Activated naive CD4-positive, alpha-beta T cell treated with anti-CD3 and anti-CD28 coated beads, Interleukin-2, amount 50 U/mL, for 24 hours (primary cell): ENCODE results near the gene SLC9A7.
"Not testable (repeated sequence)": the region's sequence is repeated elsewhere in the genome, so short reads cannot be mapped to it uniquely, and the experiment has no call there.

Experiments
- H3K27ac Mint-ChIP-seq: one replicate; pipeline ENCODE4 v1.8.0; 2021; ENCODE audit warnings: mild to moderate bottlenecking, mixed read lengths
- H3K27me3 Mint-ChIP-seq: one replicate; pipeline ENCODE4 v1.8.0; 2021; ENCODE audit warnings: mixed read lengths
- H3K36me3 Mint-ChIP-seq: one replicate; pipeline ENCODE4 v1.8.0; 2021; ENCODE audit warnings: mixed read lengths
- H3K4me1 Mint-ChIP-seq: one replicate; pipeline ENCODE4 v1.8.0; 2021; ENCODE audit warnings: mixed read lengths
- H3K4me3 Mint-ChIP-seq: one replicate; pipeline ENCODE4 v1.8.0; 2021; ENCODE audit warnings: mild to moderate bottlenecking, mixed read lengths
- H3K9me3 Mint-ChIP-seq: one replicate; pipeline ENCODE4 v1.8.0; 2021; ENCODE audit warnings: mixed read lengths

The SLC9A7 gene

GRCh38 chrX:46758956-46759644 is at the start of gene SLC9A7:
Gene SLC9A7 (minus strand): TSS chrX:46759118. CDS start chrX:46759029, 89 bp downstream.
- H3K27ac Mint-ChIP-seq = peak within 1 kb of the TSS; percentile 77
- no peaks in the 10 kb centered on the region for H3K36me3 Mint-ChIP-seq
- H3K9me3 Mint-ChIP-seq = no peaks in the 10 kb centered on the region
- peak within 1 kb of the TSS; percentile 92 for H3K4me3 Mint-ChIP-seq
- H3K27me3 Mint-ChIP-seq = peaks cover 2% of the 10 kb centered on the region
- H3K4me1 Mint-ChIP-seq = peaks cover 13% of the 10 kb centered on the region

DNA sequence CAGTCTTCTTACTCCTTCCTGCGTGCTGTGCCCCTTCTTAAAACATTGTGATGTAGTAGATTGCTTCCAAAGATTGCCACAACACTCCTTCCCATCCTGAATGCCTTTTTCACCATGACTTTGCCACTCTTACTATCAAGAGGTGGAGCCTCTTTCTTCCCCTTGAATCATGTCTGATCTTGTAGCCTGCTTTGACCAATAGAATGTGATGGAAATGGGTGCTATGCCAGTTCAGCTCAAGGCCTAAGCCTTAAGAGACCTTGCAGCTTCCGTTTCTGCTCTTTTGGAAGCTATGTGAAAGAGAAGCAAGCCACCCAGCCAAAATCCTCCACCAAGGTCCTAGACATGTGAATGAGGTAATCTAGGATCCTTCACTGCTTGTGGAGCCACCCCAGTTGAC is 46.4 kb upstream of the SLC9A7 start:
- Mint-ChIP-seq H3K4me3 (no peak overlapping the region), H3K27ac (no peak overlapping the region), H3K27me3 (peaks cover 5% of the 10 kb centered on the region), H3K4me1 (no peaks in the 10 kb centered on the region), H3K9me3 (no peaks in the 10 kb centered on the region), H3K36me3 (no peaks in the 10 kb centered on the region)

- H3K9me3 Mint-ChIP-seq = no peaks in the 10 kb centered on the region
- H3K4me1 Mint-ChIP-seq = no peaks in the 10 kb centered on the region
- H3K27me3 Mint-ChIP-seq = peaks cover 4% of the 10 kb centered on the region
- H3K27ac Mint-ChIP-seq = no peak overlapping the region
- H3K36me3 Mint-ChIP-seq = no peaks in the 10 kb centered on the region
- H3K4me3 Mint-ChIP-seq = no peak overlapping the region
These were observed 44.2 kb upstream of the SLC9A7 start for GRCh38 chrX:46803140-46803539.

DNA sequence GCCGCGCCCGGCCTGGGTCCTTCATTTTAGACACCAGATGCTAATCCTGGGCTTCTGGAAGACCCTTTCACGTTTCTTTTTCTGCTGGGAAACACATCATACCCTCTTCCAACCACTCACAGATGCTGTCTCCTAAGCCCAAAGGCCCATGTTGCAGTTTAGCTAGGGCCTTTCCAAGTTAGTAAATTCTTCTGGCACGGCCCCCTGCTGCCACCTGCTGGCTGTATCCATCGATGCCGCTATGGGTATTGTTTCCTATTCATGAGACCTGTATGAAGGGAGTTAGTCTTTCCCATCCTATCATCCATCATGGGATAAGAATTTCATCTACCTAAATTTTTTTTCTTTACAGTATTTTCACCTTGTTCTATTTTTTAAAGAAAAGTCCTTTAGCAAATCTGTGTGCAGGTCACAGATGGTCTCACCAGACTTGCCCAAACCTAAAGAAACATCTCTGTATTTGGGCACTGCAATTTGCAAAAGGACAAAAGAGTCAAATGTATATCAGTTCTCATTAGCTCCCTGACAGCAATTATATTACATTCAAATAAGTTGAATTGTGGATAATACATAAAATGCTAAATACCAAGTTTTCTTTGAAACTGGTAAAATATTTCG is 37.8 kb upstream of the SLC9A7 start:
- H3K27me3 Mint-ChIP-seq = no peaks in the 10 kb centered on the region
- H3K36me3 Mint-ChIP-seq = no peaks in the 10 kb centered on the region
- no peaks in the 10 kb centered on the region for H3K9me3 Mint-ChIP-seq
- peaks cover 18% of the 10 kb centered on the region for H3K4me1 Mint-ChIP-seq
- no peak overlapping the region for H3K27ac Mint-ChIP-seq
- H3K4me3 Mint-ChIP-seq = no peak overlapping the region

DNA sequence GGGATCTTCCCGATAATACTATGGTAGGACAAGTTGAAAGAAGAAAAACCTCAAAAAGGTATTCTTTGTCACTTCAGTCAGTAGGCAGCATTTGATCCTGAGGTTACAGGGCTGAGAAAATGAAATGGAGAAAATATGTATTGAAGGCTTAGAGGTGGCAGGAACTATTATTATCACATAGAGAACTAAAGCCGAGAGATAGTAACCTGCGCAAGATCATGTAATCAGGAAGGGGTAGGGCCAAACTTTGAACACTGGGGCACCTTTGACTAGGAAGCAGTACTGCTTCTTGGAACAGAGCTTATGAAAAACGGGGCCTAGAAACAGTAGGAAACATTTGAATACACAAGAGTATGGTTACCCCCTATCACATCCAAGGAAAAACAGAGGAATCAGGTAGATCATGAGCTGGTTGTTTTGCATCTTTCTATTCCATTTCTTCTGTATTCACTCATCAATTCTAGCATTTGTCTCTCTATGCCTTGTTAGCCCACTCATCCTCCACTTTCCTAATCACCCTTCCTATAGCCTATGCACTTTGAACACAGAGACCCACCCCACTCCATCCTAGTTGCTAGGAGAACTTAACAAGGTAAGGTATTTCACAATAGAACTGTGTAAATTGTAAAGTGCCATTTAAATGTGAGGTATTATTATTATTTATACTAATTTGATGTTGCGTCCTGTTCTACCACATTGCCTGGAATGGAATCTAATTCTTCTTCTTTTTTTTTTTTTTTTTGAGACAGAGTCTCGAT is 34.6 kb upstream of the SLC9A7 start:
- Mint-ChIP-seq H3K4me3 (no peak overlapping the region), H3K9me3 (no peaks in the 10 kb centered on the region), H3K27ac (no peak overlapping the region), H3K4me1 (peaks cover 18% of the 10 kb centered on the region), H3K36me3 (no peaks in the 10 kb centered on the region), H3K27me3 (no peaks in the 10 kb centered on the region)

DNA sequence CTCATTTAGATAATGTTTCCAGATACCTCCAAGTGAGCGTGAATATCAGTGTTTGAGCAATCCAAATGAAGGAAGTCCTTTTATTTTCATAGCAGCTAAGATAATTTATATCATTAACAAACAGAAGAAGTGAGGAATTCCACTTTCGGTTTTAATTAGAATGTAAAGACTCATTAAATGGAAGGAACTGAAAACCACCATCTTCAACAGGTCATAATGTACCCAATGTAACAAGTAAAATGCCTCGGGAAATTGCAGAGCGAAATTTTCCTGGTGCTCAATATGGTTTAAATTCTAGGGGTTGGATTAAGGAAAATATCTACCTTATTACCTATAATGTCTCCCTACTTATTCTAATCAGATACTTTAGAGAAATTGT is 33.9 kb upstream of the SLC9A7 start:
- H3K9me3 Mint-ChIP-seq = no peaks in the 10 kb centered on the region
- H3K4me1 Mint-ChIP-seq = peaks cover 18% of the 10 kb centered on the region
- H3K27ac Mint-ChIP-seq = peak overlapping the region; percentile 35
- no peaks in the 10 kb centered on the region for H3K36me3 Mint-ChIP-seq
- H3K27me3 Mint-ChIP-seq = no peaks in the 10 kb centered on the region
- H3K4me3 Mint-ChIP-seq = peak overlapping the region; percentile 11

- peaks cover 18% of the 10 kb centered on the region for H3K4me1 Mint-ChIP-seq
- no peaks in the 10 kb centered on the region for H3K9me3 Mint-ChIP-seq
- H3K27ac Mint-ChIP-seq = peak overlapping the region; percentile 35
- H3K27me3 Mint-ChIP-seq = no peaks in the 10 kb centered on the region
- no peaks in the 10 kb centered on the region for H3K36me3 Mint-ChIP-seq
- peak overlapping the region; percentile 11 for H3K4me3 Mint-ChIP-seq
These were observed 33.2 kb upstream of the SLC9A7 start for GRCh38 chrX:46791927-46792809.

- no peaks in the 10 kb centered on the region for H3K9me3 Mint-ChIP-seq
- H3K27ac Mint-ChIP-seq = no peak overlapping the region
- H3K4me3 Mint-ChIP-seq = no peak overlapping the region
- H3K4me1 Mint-ChIP-seq = peaks cover 18% of the 10 kb centered on the region
- no peaks in the 10 kb centered on the region for H3K36me3 Mint-ChIP-seq
- H3K27me3 Mint-ChIP-seq = no peaks in the 10 kb centered on the region
These were observed 30.0 kb upstream of the SLC9A7 start for GRCh38 chrX:46788902-46789301.

- not testable (repeated sequence) for H3K4me1 Mint-ChIP-seq, H3K27me3 Mint-ChIP-seq, H3K36me3 Mint-ChIP-seq, H3K27ac Mint-ChIP-seq, H3K4me3 Mint-ChIP-seq, H3K9me3 Mint-ChIP-seq
These were observed 25.5 kb upstream of the SLC9A7 start for GRCh38 chrX:46784437-46784836.

DNA sequence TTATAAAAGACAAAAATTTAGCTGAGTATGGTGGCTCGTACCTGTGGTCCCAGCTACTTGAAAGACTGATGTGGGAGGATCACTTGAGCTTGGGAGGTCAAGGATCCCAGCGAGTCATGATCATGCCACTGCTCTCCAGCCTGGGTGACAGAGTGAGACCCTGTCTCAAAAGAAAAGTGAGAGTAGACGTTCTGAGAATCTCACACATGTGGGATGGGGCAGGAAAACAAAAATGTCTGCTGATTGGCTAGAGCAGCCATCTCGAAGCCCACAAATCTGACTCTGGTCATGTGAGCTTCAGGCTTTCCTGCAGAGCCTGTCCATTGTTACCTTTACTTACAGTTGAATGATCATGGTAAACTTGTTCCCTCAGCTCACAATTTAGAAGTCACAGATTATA is 23.1 kb upstream of the SLC9A7 start:
- peaks cover 6% of the 10 kb centered on the region for H3K4me1 Mint-ChIP-seq
- no peaks in the 10 kb centered on the region for H3K36me3 Mint-ChIP-seq
- H3K27ac Mint-ChIP-seq = no peak overlapping the region
- H3K9me3 Mint-ChIP-seq = no peaks in the 10 kb centered on the region
- no peaks in the 10 kb centered on the region for H3K27me3 Mint-ChIP-seq
- no peak overlapping the region for H3K4me3 Mint-ChIP-seq

- Mint-ChIP-seq H3K27ac (no peak overlapping the region), H3K36me3 (no peaks in the 10 kb centered on the region), H3K27me3 (no peaks in the 10 kb centered on the region), H3K4me3 (no peak overlapping the region), H3K4me1 (peaks cover 6% of the 10 kb centered on the region), H3K9me3 (no peaks in the 10 kb centered on the region)
These were observed 19.3 kb upstream of the SLC9A7 start for GRCh38 chrX:46777971-46778810.

- Mint-ChIP-seq H3K4me3 (no peak overlapping the region), H3K27me3 (no peaks in the 10 kb centered on the region)
These were observed 11.9 kb upstream of the SLC9A7 start for GRCh38 chrX:46770817-46771163.

DNA sequence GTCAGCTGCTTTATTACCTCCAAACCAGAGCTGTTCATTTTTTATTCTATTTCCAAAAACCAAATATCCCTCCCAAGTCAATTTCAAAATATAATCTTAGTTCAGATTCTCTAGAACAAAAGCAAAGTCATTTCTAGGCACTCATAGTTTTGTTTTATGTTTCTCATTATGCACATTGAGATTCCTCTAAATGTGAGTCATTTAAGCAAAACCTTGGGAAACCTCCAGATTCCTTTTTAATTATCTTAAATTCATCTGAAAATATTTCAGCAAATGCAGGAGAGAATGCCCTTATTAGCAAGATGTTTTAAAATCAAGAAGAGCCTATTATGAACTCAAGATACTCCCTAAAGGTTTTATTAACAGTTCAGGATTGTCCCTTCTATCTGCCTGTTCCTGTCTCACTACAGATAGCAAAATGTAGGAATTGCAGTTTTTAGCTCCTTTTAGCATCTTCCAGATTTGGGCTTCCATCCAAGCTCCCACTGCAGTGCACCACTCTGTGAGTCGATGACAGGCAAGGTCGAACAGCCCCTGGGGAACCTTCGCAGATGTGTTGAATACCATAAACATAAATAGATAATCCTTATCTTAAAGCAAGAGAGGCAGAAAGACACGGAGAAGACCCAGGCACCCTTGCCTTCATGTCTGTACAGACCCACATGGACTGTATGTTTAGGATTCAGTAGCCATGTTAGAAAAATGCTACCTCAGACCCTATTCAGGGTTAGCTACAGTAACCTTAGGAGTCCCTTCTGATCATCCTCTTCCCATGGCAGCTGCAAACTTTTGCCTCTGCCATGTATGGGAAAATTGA is 11.3 kb upstream of the SLC9A7 start:
- no peaks in the 10 kb centered on the region for H3K27me3 Mint-ChIP-seq
- H3K36me3 Mint-ChIP-seq = no peaks in the 10 kb centered on the region
- no peaks in the 10 kb centered on the region for H3K4me1 Mint-ChIP-seq
- no peak overlapping the region for H3K27ac Mint-ChIP-seq
- H3K9me3 Mint-ChIP-seq = no peaks in the 10 kb centered on the region
- H3K4me3 Mint-ChIP-seq = no peak overlapping the region

More at GRCh38 chrX:46770817-46771163, 11.9 kb upstream of the SLC9A7 start:
- no peak overlapping the region for H3K27ac Mint-ChIP-seq
- no peaks in the 10 kb centered on the region for H3K36me3 Mint-ChIP-seq
- no peaks in the 10 kb centered on the region for H3K9me3 Mint-ChIP-seq
- H3K4me1 Mint-ChIP-seq = no peaks in the 10 kb centered on the region

DNA sequence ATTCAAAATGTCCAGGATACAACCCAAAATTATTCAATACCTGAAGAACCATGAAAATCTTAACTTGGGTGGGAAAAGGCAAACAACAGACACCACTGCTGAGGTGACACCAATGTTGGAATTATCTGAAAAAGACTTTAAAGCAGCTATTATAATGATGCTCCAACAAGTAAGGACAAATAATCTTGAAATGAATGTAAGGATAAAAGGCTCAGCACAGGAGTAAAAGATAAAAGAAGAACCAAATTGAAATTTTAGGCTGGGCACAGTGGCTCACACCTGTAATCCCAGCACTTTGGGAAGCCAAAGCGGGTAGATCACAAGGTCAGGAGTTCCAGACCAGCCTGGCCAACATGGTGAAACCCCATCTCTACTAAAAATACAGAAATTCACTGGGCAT is 4.0 kb upstream of the SLC9A7 start:
- peaks cover 3% of the 10 kb centered on the region for H3K4me1 Mint-ChIP-seq

More for the DNA sequence above, 4.0 kb upstream of the SLC9A7 start:
- Mint-ChIP-seq H3K27me3 (peaks cover 2% of the 10 kb centered on the region), H3K4me3 (no peak overlapping the region), H3K27ac (no peak overlapping the region), H3K36me3 (no peaks in the 10 kb centered on the region), H3K9me3 (no peaks in the 10 kb centered on the region)
